HepG2 (cell line): ENCODE measurements around the gene PPP1R7. TPM values are rescaled to one million over a fixed set of nuclear protein-coding genes. Genes with fewer than 3 reads are reported as not detected.

Experiments used
- ATAC-seq: fragments of 200-7000 bp; cut with Tn5 transposase; 3 replicates; pipeline ENCODE4 v1.9.1; 2020; ENCODE audit warnings: mild to moderate bottlenecking, moderate library complexity
- BruUV-seq: library from RNA; stranded (reverse); fragments of 400-500 nt; replicated peaks from 2 replicates; lab custom pipeline; 2021; lab: Mats Ljungman, UMichigan
- CTCF ChIA-PET: fragments of 300-600 bp; formaldehyde crosslinking; extraction: SDS; loops from one replicate; lab custom pipeline; 2021; ENCODE audit warnings: low total read pairs, inconsistent platforms, low intra/inter-chr PET ratio; lab: Yijun Ruan, JAX
- POLR2A ChIA-PET: fragments of 350-600 bp; sonication (Branson Sonifier 250); formaldehyde crosslinking; loops from one replicate; lab custom pipeline; 2020; ENCODE audit warnings: antibody characterized with exemption, inconsistent platforms; lab: Yijun Ruan, JAX
- DNase-seq: peaks from one replicate; pipeline ENCODE4 v3.0.0-alpha.2; 2015; ENCODE audit warnings: low spot score
- FAIRE-seq: peaks from 3 replicates; lab custom pipeline; 2011; peaks lifted over from hg19 to GRCh38; lab: Jason Lieb, UNC
- H2AFZ ChIP-seq: one replicate; pipeline ENCODE4 v1.6.1; 2011; ENCODE audit warnings: low read length, inconsistent platforms
- H3K27ac ChIP-seq: fragments of 300-600 bp; 3 replicates; pipeline ENCODE4 v1.8.0; 2011; ENCODE audit warnings: mixed run types, mild to moderate bottlenecking, mixed read lengths, low read length, inconsistent platforms; ENCODE audit not compliant: insufficient read depth; ENCODE audit errors: extremely low read length
- H3K27me3 ChIP-seq, 2 experiments: fragments of 200-600 bp in 1 of 2; 2 replicates in 1 of 2; 3 replicates in 1 of 2; pipeline versions ENCODE4 v1.6.0 to v1.8.0; 2011; ENCODE audit warnings: low read length in 2 of 2, mild to moderate bottlenecking in 2 of 2, moderate library complexity in 2 of 2, inconsistent platforms in 1 of 2; ENCODE audit not compliant: insufficient read depth in 2 of 2, control insufficient read depth in 1 of 2
- H3K36me3 ChIP-seq, 2 experiments: fragments of 200-600 bp in 1 of 2; replicated peaks in 1 of 2; 2 replicates in 1 of 2; 3 replicates in 1 of 2; pipeline versions ENCODE4 v1.5.1 to v1.8.0; 2011; ENCODE audit warnings: low read length in 2 of 2, inconsistent platforms in 1 of 2; ENCODE audit not compliant: insufficient read depth in 2 of 2, control insufficient read depth in 1 of 2
- H3K4me1 ChIP-seq: 2 replicates; pipeline ENCODE4 v1.5.1; 2012; ENCODE audit warnings: low read length, inconsistent platforms; ENCODE audit not compliant: insufficient read depth
- H3K4me2 ChIP-seq: 2 replicates; pipeline ENCODE4 v1.6.0; 2011; ENCODE audit warnings: low read depth, low read length, inconsistent platforms
- H3K4me3 ChIP-seq, 3 experiments: fragments of 200-600 bp in 1 of 3; sonication (generic), shearing (Covaris generic) in 1 of 3; replicated peaks in 1 of 3; 2 replicates each; pipeline ENCODE4 v1.5.1; 2011 to 2016; ENCODE audit warnings: low read length in 3 of 3, inconsistent platforms in 2 of 3, low read depth in 2 of 3, mild to moderate bottlenecking in 2 of 3, control low read depth in 1 of 3, mixed read lengths in 1 of 3; ENCODE audit not compliant: insufficient read depth in 1 of 3
- H3K79me2 ChIP-seq: one replicate; pipeline ENCODE4 v1.6.1; 2011; ENCODE audit warnings: low read length, inconsistent platforms; ENCODE audit not compliant: insufficient read depth
- H3K9ac ChIP-seq: 2 replicates; pipeline ENCODE4 v1.6.0; 2011; ENCODE audit warnings: mild to moderate bottlenecking, low read depth, low read length, inconsistent platforms; ENCODE audit not compliant: insufficient read depth
- H3K9me3 ChIP-seq: 2 replicates; pipeline ENCODE4 v1.5.1; 2012; ENCODE audit warnings: mild to moderate bottlenecking, low read length
- H4K20me1 ChIP-seq: 2 replicates; pipeline ENCODE4 v1.6.0; 2011; ENCODE audit warnings: inconsistent platforms, mild to moderate bottlenecking, low read length, moderate library complexity; ENCODE audit not compliant: insufficient read depth
- BORCS8-MEF2B ChIP-seq: sonication (generic); formaldehyde crosslinking; IDR thresholded peaks from 2 replicates; pipeline ENCODE4 v1.8.0; 2022; ENCODE audit warnings: mild to moderate bottlenecking, missing genetic modification reagents
- E2F1 ChIP-seq: sonication (generic); formaldehyde crosslinking; IDR thresholded peaks from 2 replicates; pipeline ENCODE4 v1.5.0; 2020; ENCODE audit warnings: missing genetic modification reagents
- HDAC1 ChIP-seq: sonication (generic); formaldehyde crosslinking; IDR thresholded peaks from 2 replicates; pipeline ENCODE4 v1.5.1; 2020; ENCODE audit warnings: mild to moderate bottlenecking, missing genetic modification reagents
- PCBP1 ChIP-seq: fragments of 200-400 bp; formaldehyde crosslinking; IDR thresholded peaks from 2 replicates; pipeline ENCODE4 v1.6.1; 2017; ENCODE audit warnings: mild to moderate bottlenecking, low read depth, low read length, borderline replicate concordance
- PHF5A ChIP-seq: IDR thresholded peaks from one replicate; pipeline ENCODE4 v1.6.1; 2018; ENCODE audit warnings: low read depth, missing genetic modification reagents; ENCODE audit not compliant: unreplicated experiment
- SAP130 ChIP-seq: IDR thresholded peaks from 2 replicates; pipeline ENCODE4 v1.6.1; 2016; ENCODE audit warnings: low read depth
- SIN3A ChIP-seq: IDR thresholded peaks from 2 replicates; pipeline ENCODE4 v1.6.1; 2011; ENCODE audit warnings: low read depth, mild to moderate bottlenecking, control low read depth, low read length, borderline replicate concordance
- THAP11 ChIP-seq: IDR thresholded peaks from 2 replicates; pipeline ENCODE4 v1.6.1; 2016; ENCODE audit warnings: missing biosample characterization, missing genetic modification reagents
- ZBTB44 ChIP-seq: sonication (generic); formaldehyde crosslinking; IDR thresholded peaks from 2 replicates; pipeline ENCODE4 v1.4.0; 2020; ENCODE audit warnings: missing genetic modification reagents
- ZNF230 ChIP-seq: sonication (generic); formaldehyde crosslinking; IDR thresholded peaks from 2 replicates; pipeline ENCODE4 v1.4.0; 2020; ENCODE audit warnings: mild to moderate bottlenecking, missing genetic modification reagents
- ZNF574 ChIP-seq: sonication (generic); formaldehyde crosslinking; IDR thresholded peaks from 2 replicates; pipeline ENCODE4 v1.4.0; 2020; ENCODE audit warnings: missing genetic modification reagents
- WGBS: methylation state at CpG from one replicate; pipeline ENCODE4 v1.1.6; 2017; ENCODE audit warnings: low lambda C conversion rate; 5-methylcytosine and 5-hydroxymethylcytosine counted together
- in situ Hi-C: cut with HindIII; loops from 2 replicates; pipeline ENCODE4 v1.10.0; 2017; ENCODE audit warnings: low pct_unique_long_range_greater_than_20kb; ENCODE audit not compliant: extremely low pct_ligation_motif_present
- intact Hi-C: fragments of 100-400 bp; cut with micrococcal nuclease; formaldehyde crosslinking; loops from one replicate; pipeline ENCODE4 v1.10.0; 2022; ENCODE audit not compliant: unreplicated experiment
- polyA plus RNA-seq, 8 experiments: library from polyadenylated mRNA; depleted of rRNA in 3 of 8; stranded (reverse) in 7 of 8; unstranded in 1 of 8; fragments of >200 nt; fragmentation: Illumina TruSeq in 4 of 8; extraction: Trizol in 4 of 8; gene quantifications; 2 replicates each; pipeline versions ENCODE4 v1.2.1 to v1.2.3, GENCODE V29; 2011 to 2016; ENCODE audit warnings: low read depth in 4 of 8, missing spikeins in 1 of 8, mixed read lengths in 1 of 8; ENCODE audit not compliant: insufficient read depth in 1 of 8
- total RNA-seq, 5 experiments: library from RNA; depleted of rRNA; stranded (reverse); fragments of >200 nt; fragmentation: Illumina TruSeq; extraction: Trizol; gene quantifications; 2 replicates each; pipeline ENCODE4 v1.2.3, GENCODE V29; 2016; ENCODE audit warnings: low read depth in 1 of 5
- TF ChIP-seq, protein P1 (sequence below): sonication (generic); formaldehyde crosslinking; IDR thresholded peaks from 2 replicates; pipeline ENCODE4 v1.4.0; 2020; ENCODE audit warnings: missing genetic modification reagents
- TF ChIP-seq, protein P2 (sequence below): sonication (generic); formaldehyde crosslinking; IDR thresholded peaks from 2 replicates; pipeline ENCODE4 v1.8.1; 2023; ENCODE audit warnings: mild to moderate bottlenecking, missing genetic modification reagents

The PPP1R7 gene
- total and polyA plus RNA-seq, 2 of the 13 experiments (the other 11 are each of a cell fraction or from before 2014, with no cell fraction given) = 33.3 to 67.9 TPM

GRCh38 chr2:241148891-241149674 lies 1.2 kb upstream of the PPP1R7 start, which contains the start of gene PASK:
Gene PASK, minus strand, starts transcription at chr2:241149472. Its CDS starts 6,440 bp downstream, at chr2:241143032.
- no peaks in the 10 kb centered on the region; a peak in 1 of 5 replicates for H3K27me3 ChIP-seq
- BruUV-seq = no TSS peak
- CTCF ChIA-PET = interaction anchor here (1.9 kb wide), 1 partner anchor 71 kb away, joined by 9 read pairs; no protein-coding TSS in a partner anchor
- H3K4me3 ChIP-seq = peak within 1 kb of the TSS; percentile 83 to 96 (median 91)
- H3K9ac ChIP-seq = peak within 1 kb of the TSS; percentile 81
- in situ Hi-C loops (no loop called here), intact Hi-C loops (loop anchor here (1.0 to 2.0 kb wide), 2 partner anchors 46 to 56 kb away; partner anchors contain the start of gene MTERF4)
- H3K9me3 ChIP-seq = no peaks in the 10 kb centered on the region
- H3K27ac ChIP-seq = peak within 1 kb of the TSS; percentile 36
- FAIRE-seq = peak; percentile 96
- ATAC-seq = peak; percentile 92
- H2AFZ ChIP-seq = peak within 1 kb of the TSS; percentile 87
- peak; percentile 96 for DNase-seq
- peak within 1 kb of the TSS; percentile 99 for H3K4me2 ChIP-seq
- H4K20me1 ChIP-seq = no peaks in the 10 kb centered on the region
- H3K79me2 ChIP-seq = peaks cover 22% of the 10 kb centered on the region
- peaks cover 25% of the 10 kb centered on the region for H3K4me1 ChIP-seq
- H3K36me3 ChIP-seq = peaks cover 3 to 5% of the 10 kb centered on the region in 2 experiments; a peak in 3 of 5 replicates
- under 1% methylated on average over 35 of the region's 88 CpGs for WGBS
- POLR2A ChIA-PET = interaction anchor here (0.8 to 2.7 kb wide), 12 partner anchors 13 to 292 kb away, joined by 3 to 21 read pairs (median 4); partner anchors contain the start of gene MTERF4
- TF ChIP-seq ZNF574 (CRISPR knock-in tag) (no peak), ZNF230 (CRISPR knock-in tag) (peak; percentile 39; the same call in 1 of the 2 replicates), SIN3A (peak; percentile 80), THAP11 (CRISPR knock-in tag) (peak; percentile 54; the same call in 1 of the 2 replicates), PCBP1 (peak; percentile 63; the same call in 1 of the 2 replicates), SAP130 (CRISPR knock-in tag) (peak; percentile 87), PHF5A (CRISPR knock-in tag) (no peak), BORCS8-MEF2B (CRISPR knock-in tag) (peak; percentile 87), ZBTB44 (CRISPR knock-in tag) (no peak), E2F1 (CRISPR knock-in tag) (peak; percentile 94), HDAC1 (CRISPR knock-in tag) (peak; percentile 94)
- TF ChIP-seq, protein P1, sequence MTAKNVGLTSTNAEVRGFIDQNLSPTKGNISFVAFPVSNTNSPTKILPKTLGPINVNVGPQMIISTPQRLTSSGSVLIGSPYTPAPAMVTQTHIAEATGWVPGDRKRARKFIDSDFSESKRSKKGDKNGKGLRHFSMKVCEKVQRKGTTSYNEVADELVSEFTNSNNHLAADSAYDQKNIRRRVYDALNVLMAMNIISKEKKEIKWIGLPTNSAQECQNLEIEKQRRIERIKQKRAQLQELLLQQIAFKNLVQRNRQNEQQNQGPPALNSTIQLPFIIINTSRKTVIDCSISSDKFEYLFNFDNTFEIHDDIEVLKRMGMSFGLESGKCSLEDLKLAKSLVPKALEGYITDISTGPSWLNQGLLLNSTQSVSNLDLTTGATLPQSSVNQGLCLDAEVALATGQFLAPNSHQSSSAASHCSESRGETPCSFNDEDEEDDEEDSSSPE = peak; percentile 96
- TF ChIP-seq, protein P2, sequence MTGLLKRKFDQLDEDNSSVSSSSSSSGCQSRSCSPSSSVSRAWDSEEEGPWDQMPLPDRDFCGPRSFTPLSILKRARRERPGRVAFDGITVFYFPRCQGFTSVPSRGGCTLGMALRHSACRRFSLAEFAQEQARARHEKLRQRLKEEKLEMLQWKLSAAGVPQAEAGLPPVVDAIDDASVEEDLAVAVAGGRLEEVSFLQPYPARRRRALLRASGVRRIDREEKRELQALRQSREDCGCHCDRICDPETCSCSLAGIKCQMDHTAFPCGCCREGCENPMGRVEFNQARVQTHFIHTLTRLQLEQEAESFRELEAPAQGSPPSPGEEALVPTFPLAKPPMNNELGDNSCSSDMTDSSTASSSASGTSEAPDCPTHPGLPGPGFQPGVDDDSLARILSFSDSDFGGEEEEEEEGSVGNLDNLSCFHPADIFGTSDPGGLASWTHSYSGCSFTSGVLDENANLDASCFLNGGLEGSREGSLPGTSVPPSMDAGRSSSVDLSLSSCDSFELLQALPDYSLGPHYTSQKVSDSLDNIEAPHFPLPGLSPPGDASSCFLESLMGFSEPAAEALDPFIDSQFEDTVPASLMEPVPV (CRISPR knock-in tag) = peak; percentile 86
